ENCODE results near the gene SLC12A4.

Gene SLC12A4

GRCh38 chr16:67943256-67943618 is 25.2 kb downstream of the SLC12A4 start:
- TF ChIP-seq CTCF (IDR thresholded peaks at IDR 0.05) = no peak

GRCh38 chr16:67942510-67943255 is 25.8 kb downstream of the SLC12A4 start:
- TF ChIP-seq CTCF (IDR thresholded peaks at IDR 0.05) = no peak

GRCh38 chr16:67942200-67942509 is 26.3 kb downstream of the SLC12A4 start:
- TF ChIP-seq CTCF (IDR thresholded peaks at IDR 0.05) = peak; percentile 83

- TF ChIP-seq CTCF (IDR thresholded peaks at IDR 0.05) = no peak
These were observed 26.8 kb downstream of the SLC12A4 start for GRCh38 chr16:67941469-67942199.

GRCh38 chr16:67940446-67941089 is 27.9 kb downstream of the SLC12A4 start:
- TF ChIP-seq CTCF (IDR thresholded peaks at IDR 0.05) = no peak

- TF ChIP-seq CTCF (IDR thresholded peaks at IDR 0.05) = no peak
These were observed 28.7 kb downstream of the SLC12A4 start for GRCh38 chr16:67939507-67940445.
